GM19240 (cell line): ENCODE data around the gene TSPAN33.
"Not testable (repeated sequence)": the region's sequence is repeated elsewhere in the genome, so short reads cannot be mapped to it uniquely, and the experiment has no call there.

ENCODE experiments used
- DNase-seq: peaks from one replicate; pipeline ENCODE4 v3.0.0; 2011; ENCODE audit warnings: low spot score; ENCODE audit not compliant: insufficient read length

TSPAN33 gene

GRCh38 chr7:129144095-129144833 lies at the start of gene TSPAN33:
Gene TSPAN33, plus strand, starts transcription at chr7:129144707. Its CDS starts 274 bp downstream, at chr7:129144981.
- DNase-seq: no peak

- DNase-seq: no peak
Measured at GRCh38 chr7:129095258-129095657, 49.2 kb upstream of the TSPAN33 start.

GRCh38 chr7:129098409-129099084 lies 46.0 kb upstream of the TSPAN33 start:
- DNase-seq: no peak

GRCh38 chr7:129100827-129101166 lies 43.7 kb upstream of the TSPAN33 start:
- DNase-seq: no peak

- no peak for DNase-seq
Measured at GRCh38 chr7:129101746-129102145, 42.8 kb upstream of the TSPAN33 start.

GRCh38 chr7:129103561-129104324 lies 40.8 kb upstream of the TSPAN33 start:
- no peak for DNase-seq

GRCh38 chr7:129108581-129108980 lies 35.9 kb upstream of the TSPAN33 start:
- DNase-seq: no peak

GRCh38 chr7:129110258-129110981 lies 34.1 kb upstream of the TSPAN33 start:
- no peak for DNase-seq

GRCh38 chr7:129110982-129111376 lies 33.5 kb upstream of the TSPAN33 start:
- no peak for DNase-seq

- DNase-seq: no peak
Measured at GRCh38 chr7:129115676-129116075, 28.8 kb upstream of the TSPAN33 start.

GRCh38 chr7:129118182-129118581 lies 26.3 kb upstream of the TSPAN33 start:
- DNase-seq: no peak

GRCh38 chr7:129118976-129119375 lies 25.5 kb upstream of the TSPAN33 start:
- no peak for DNase-seq

GRCh38 chr7:129121501-129122077 lies 22.9 kb upstream of the TSPAN33 start:
- DNase-seq: not testable (repeated sequence)

- DNase-seq: no peak
Measured at GRCh38 chr7:129122078-129122750, 22.3 kb upstream of the TSPAN33 start.

GRCh38 chr7:129122751-129123509 lies 21.6 kb upstream of the TSPAN33 start:
- DNase-seq: peak; percentile 83

GRCh38 chr7:129123510-129123857 lies 21.0 kb upstream of the TSPAN33 start:
- DNase-seq: peak; percentile 68

- no peak for DNase-seq
Measured at GRCh38 chr7:129126314-129126713, 18.2 kb upstream of the TSPAN33 start.

- no peak for DNase-seq
Measured at GRCh38 chr7:129127154-129127553, 17.4 kb upstream of the TSPAN33 start.

- DNase-seq: no peak
Measured at GRCh38 chr7:129127601-129128000, 16.9 kb upstream of the TSPAN33 start.

GRCh38 chr7:129134356-129134987 lies 10.0 kb upstream of the TSPAN33 start:
- DNase-seq: no peak
